ENCODE results near the gene APOB.

DNA sequence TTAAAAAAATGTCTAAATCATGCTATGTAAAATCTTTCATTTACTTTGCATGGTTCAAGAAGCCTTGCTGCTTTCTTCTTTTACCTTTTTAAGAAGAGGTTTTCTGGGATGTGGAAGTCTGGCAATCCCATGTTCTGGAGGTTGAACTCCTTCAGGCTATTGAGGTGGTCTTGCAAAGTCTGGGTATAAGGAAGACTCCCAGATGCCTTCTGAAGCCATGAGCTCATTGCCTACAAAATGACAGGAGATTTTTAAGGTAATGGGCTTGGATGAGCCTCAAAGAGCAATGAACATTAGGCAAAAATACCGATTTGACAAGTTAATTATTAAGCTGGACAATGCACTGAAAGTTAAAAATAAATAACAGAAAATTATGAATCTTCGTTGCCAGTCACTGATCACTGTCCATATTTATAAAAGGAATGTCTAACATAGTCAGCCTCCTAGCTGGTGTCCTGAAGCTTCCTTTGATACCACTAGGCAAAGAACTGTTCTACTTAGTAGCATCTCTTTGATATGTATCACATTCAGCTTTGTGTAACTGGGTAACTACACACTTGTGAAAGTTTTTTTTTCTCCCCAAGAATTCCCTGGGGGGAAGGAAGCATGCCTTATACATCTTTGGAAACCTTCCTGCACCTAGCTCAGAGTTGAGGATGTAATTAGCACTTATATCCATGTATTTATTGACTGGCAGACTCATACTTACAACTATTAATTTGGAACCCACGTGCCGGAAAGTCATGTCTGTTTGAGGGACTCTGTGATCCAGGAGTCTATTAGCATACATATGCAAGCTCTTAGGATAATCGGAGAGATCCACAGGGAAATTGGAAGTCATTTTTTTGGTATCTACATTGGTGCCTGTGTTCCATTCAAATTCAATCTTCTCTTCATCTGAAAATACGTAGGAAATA lies 29.3 kb downstream of the APOB start:
- TF ChIP-seq, protein P1, sequence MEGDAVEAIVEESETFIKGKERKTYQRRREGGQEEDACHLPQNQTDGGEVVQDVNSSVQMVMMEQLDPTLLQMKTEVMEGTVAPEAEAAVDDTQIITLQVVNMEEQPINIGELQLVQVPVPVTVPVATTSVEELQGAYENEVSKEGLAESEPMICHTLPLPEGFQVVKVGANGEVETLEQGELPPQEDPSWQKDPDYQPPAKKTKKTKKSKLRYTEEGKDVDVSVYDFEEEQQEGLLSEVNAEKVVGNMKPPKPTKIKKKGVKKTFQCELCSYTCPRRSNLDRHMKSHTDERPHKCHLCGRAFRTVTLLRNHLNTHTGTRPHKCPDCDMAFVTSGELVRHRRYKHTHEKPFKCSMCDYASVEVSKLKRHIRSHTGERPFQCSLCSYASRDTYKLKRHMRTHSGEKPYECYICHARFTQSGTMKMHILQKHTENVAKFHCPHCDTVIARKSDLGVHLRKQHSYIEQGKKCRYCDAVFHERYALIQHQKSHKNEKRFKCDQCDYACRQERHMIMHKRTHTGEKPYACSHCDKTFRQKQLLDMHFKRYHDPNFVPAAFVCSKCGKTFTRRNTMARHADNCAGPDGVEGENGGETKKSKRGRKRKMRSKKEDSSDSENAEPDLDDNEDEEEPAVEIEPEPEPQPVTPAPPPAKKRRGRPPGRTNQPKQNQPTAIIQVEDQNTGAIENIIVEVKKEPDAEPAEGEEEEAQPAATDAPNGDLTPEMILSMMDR (conservative IDR thresholded peaks at IDR 0.05; ENCODE audit: low read depth, low read length): no peak
- no peak for TF ChIP-seq EZH2 (IDR thresholded peaks at IDR 0.05; ENCODE audit: low read length, unreplicated experiment)
- TF ChIP-seq EZH2phosphoT487 (IDR thresholded peaks at IDR 0.05; ENCODE audit: borderline replicate concordance, low read length): no peak

Data from PC-3 (cell line).